Left hindlimb (tissue), 1 donor: Measurements from ENCODE around the gene SLC2A6.
A peak's percentile ranks its signal among the peaks of the same experiment; 100 is the strongest.

ENCODE experiments used
- DNase-seq: peaks from one replicate; pipeline ENCODE4 v3.0.0-alpha.2; 2018

The SLC2A6 gene

DNA sequence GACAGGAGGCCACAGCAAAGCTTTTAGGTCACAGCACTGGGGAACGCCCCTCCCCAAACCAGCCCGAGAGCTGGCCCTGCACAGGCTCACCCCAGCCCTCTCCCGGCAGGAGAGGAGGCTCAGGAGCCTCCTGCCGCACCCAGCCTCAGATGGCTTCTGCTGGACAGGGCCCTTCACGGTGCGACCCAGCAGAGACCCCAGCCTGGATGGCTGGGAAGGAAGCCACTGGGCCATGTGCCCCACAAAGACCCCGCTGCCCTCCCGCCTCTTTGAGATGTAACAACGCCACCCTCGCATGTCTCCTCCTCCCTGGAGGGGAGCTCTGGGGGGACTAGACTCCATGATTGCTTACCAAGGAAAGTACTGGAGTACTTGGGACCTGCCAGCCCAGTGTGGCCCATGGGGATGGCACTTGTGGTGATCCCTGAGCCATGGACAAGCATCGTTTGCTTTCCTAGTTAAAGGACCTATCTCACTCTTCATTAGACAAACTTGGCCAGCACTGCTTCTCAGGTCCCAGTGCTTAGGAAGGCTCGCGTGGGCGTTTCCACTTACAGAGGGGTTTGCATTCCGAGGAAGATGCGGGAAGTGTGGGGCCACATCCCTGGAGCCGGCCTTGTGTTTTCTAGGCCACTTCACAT is 36.8 kb upstream of the SLC2A6 start:
- no peak for DNase-seq

DNA sequence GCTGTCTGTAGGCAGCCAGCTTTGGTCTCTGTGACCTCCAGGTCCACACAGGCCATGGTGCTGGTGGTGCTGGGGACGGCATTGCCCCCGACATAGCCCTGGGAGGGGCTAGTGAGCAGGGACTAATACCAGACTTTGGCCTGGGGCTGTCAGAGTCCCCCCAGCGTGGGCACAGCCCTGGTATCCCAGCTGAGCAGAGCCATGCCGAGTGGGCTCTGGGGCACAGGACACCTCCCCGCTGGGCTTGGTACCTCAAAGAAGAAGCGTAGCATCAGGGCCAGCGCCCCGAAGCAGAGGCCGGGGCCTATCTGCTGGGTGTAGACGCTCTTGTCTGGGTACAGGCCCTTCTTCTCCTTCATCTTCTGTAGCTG is 36.3 kb upstream of the SLC2A6 start:
- DNase-seq, result no peak

DNA sequence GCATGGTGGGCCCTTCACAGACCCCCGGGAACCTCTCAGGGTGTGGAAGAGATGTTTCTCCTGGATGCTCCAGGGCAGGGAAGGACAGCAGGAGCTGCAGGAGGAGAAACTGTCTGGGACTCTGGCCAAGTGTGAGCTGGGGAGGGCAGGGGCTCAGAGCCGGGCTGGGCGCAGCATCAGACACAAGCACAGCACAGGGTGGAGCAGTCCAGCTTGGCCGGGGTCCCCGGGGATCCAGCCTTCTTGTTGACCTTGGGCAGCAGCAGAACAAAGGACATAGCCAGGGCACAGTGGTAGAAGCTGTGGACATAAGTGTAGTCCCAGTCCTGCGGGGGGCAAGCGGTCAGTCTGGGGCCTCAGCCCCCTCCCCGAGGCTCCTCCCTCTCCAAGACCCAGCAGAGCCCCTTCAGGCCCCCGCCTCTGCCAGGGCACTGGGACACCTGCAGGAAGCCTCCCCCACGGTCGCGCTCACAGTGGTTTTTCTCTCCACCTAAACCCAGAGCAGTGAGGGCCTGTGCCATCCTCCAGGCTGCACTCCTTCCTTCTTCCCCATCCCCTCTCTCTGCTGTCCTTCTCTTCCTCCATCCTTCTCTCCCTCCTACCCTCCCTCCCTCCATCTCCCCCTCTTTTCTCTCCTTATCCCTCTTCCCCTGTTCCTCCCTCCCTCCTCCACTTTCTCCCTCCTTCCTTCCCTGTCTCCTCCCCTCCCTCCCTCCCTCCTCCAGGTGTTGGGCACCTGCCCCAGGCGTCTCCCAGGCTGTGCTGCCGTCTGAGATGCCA is 35.8 kb upstream of the SLC2A6 start:
- DNase-seq, result peak; percentile 74

DNA sequence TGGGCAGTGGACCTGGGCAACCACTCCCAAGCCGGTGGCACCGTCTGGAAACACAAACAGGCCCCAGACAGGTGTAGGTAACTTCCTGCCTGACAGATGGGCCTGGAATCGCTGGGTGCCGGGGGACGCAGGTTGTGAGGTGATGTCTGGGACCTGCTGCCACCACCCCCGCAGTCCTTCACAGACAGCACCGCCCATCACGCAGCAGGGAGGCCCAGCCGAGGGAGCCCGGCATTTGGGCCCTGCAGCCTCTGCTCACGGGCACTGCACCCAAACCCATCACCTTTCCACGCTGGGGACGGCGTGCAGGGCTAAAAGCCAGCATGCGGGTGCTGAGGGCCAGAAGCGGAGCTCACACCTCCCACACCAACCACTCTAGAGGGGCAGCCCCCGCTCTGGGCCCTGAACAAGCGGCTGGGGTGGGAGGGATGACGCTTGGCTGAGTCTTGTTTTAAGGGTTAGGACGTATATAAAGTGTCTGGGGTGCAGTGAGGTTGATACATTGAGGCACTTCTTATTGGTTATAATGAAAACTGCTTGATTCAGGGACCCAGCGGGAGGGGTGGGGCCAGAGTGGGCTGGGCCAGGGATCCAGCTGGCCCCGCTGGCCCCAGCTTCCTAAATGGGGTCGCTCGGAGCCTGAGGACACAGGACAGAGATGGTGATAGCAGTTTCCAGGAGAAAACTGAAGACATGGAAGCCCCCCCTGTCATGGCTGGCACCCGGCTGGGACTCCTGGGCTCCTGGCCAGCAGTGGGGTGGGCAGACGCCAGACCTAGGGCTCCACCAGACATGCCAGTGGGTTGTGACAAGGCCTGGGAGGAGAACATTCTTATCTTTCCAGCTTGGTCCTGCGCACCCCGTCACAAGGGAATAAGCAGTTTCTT is 34.6 kb upstream of the SLC2A6 start:
- no peak for DNase-seq

DNA sequence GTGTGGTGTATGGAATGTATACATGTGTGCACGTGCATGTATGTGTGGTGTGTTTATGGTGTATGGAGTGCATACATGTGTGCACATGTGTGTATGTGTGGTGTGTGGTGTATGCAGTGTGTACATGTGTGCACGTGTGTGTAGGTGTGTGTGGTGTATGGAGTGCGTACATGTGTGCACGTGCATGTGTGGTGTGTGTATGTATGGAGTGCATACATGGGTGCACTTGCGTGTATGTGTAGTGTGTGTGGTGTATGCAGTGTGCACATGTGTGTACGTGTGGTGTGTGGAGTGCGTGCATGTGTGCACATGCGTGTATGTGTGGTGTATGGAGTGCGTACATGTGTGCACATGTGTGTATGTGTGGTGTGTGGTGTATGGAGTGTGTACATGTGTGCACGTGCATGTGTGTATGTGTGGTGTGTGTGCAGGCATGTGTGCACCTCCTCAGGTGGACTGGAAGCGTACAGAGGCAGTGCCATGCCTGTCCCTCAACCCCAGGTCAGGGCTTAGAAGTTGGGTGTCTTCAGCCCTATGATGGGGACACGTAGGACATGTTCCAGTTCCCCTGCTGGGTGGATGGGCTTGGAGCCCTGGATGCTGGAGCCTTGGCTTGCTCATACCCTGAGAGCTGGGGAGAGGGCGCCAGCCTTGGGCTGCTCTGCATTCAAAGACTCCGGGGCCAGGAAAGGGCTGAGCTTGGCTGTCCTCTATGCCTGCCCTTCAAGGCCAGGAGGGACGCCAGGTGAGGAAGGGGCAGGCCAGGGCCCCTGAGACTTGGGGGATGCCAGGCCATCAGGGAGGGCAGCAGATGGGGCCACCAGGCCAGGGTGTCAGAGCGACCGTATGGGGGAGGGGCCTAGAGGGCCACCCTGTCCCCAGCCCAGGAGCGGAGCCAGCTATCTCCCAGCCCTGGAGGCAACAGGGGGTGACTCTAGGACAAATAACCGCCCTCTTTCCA is 33.6 kb upstream of the SLC2A6 start:
- DNase-seq, result no peak

DNA sequence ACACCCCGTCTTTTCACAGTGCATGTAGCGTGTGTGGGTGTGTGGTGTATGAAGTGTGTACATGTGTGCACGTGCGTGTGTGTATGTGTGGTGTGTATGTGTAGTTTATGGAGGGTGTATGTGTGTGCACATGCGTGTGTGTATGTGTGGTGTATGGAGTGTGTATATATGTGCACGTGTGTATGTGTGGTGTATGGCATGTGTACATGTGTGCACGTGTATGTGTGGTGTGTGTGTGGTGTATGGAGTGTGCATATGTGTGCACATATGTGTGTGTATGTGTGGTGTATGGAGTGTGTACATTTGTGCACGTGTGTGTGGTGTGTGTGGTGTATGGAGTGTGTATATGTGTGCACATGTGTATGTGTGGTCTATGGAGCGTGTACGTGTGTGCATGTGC is 32.7 kb upstream of the SLC2A6 start:
- DNase-seq, result no peak

DNA sequence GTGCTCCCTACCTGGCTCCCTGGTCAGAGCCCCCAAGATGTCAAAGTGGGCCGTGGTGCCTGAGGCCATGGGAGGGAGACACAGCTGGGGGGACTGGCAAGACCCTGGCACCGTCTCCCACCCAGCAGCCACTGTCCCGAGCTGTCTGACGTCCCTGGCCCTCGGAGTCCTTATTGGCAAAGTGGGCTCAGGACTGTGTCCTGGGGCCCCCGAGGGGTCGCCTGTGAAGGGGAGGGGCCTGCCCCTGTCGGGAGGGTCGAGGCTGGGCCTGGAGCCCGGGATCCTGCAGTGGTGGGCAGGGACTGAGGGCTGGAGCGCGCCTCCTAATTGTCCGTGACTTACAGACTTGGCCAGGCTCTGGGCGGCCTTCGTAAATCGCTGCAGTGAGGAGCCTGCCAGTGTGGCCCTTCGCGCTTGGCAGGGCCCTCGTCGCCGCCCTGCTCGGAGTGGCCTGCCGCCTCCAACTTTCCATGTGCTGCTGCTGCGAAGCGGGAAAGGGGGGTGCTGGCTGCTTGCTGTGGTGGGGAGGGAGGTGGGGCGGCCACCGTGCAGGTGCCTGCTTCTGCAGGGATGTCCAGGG is 32.1 kb upstream of the SLC2A6 start:
- no peak for DNase-seq

DNA sequence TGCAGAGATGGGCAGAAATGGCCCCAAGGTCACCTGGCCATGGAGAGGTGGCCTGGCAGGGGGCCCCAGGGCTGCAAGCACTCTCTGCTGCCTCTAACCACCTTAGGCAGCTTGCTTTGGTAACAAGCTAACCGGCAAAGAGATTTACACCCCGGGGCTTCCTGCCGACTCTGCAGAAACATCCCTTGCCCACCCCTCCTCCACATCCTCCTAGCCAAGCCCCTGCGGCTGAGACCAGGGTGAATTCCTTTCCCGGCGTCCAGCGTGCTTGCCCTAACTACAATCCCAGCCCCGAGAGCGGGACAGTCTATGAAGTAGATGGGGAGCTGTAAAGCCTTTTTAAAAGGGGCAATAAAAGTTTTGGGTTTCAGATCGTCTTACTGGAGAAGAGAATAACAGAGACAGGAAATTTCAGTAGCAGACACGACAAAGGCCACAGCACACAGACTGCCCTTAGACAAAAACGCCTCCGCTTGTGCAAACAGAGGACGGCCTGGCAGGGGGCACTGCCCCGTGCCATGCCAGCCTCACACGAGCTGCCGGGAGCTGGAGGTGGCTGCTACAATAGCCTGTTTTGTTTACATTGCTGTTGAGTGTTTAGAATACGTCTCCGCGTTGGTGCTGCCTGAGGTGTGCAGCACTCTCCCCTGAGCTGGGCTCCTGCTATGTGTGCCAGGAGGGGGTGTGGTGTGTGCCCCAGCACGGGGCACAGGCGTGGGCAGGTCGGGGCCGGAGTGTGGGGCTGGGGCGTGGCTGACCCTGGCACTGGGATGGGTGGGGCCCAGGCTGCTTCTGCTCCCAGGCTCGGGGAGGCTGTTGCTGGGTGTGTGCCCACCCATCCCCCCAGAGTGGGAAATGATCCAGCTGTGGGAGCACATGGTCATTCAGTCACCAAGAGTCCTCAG is 30.5 kb upstream of the SLC2A6 start:
- peak; percentile 78 for DNase-seq

DNA sequence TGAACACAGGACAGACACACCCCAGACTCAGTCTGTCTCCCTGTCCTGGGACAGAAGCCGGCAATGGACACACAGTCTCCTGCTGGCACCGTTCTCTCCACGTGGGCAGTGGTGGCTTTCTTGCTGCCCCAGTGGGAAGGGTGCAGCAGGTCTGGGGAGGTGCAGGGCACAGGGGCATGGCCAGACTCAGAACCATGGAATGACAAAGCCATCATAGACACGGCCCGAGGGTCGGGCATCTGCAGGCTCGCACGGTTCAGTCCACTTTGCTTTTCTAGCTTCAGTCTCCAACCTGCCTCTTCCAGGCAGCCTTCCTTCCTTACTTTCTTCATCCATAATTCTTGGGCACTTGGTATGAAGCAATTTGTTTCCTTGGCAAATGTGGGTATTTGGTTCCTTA is 29.1 kb upstream of the SLC2A6 start:
- DNase-seq, result no peak

DNA sequence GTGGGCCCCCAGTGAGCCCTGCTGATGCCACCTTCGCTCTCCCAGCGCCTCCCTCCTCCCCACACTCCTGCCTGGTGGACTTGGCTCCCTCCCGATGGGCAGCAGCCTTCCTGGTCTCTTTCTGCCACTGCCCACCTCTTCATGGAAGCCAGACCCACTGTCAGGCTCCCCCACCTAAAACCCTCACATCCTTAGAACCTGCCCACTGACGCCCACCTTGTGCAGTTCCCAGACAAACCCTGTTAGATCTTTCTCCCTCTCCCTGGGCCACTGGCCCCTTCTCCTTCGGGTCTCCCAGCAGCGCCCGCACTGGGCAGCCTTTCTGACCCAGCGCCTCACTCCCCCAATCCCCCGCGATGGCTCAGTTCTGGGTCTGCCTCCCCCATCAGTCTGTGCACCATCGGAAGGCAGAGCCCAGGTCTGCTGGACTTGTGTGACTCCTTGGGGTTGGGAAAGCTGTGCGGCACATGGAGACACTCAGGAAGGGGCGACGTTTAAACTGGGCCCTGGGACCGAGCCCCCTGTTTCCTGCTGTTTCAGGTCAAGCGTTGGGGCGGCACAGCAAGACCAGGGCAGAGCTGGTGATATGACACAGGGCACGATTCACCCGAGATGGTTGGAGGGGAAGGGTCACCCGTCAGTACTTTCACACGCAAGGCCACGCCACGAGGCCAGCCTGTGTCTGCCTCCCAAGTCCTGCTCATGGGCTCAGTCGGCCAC is 28.5 kb upstream of the SLC2A6 start:
- DNase-seq, result no peak

DNA sequence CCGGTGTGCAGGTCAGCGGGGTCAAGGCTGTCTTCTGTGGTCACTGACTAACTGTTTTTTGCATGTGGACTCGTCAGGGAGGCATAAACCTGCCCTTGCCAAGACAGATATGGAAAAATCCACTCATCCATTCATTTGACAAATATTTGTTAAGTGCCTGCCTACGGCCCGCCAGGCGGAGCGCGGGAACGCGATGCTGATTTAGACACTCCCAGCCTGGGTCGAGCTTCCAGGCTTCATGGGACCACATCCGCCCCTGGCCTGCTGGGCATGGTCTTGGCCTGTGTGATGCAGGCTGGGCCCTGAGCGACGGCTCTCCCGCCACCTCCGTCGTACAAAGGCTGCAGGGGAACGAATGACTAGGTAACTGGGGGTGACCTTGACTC is 27.7 kb upstream of the SLC2A6 start:
- DNase-seq, result peak; percentile 71

DNA sequence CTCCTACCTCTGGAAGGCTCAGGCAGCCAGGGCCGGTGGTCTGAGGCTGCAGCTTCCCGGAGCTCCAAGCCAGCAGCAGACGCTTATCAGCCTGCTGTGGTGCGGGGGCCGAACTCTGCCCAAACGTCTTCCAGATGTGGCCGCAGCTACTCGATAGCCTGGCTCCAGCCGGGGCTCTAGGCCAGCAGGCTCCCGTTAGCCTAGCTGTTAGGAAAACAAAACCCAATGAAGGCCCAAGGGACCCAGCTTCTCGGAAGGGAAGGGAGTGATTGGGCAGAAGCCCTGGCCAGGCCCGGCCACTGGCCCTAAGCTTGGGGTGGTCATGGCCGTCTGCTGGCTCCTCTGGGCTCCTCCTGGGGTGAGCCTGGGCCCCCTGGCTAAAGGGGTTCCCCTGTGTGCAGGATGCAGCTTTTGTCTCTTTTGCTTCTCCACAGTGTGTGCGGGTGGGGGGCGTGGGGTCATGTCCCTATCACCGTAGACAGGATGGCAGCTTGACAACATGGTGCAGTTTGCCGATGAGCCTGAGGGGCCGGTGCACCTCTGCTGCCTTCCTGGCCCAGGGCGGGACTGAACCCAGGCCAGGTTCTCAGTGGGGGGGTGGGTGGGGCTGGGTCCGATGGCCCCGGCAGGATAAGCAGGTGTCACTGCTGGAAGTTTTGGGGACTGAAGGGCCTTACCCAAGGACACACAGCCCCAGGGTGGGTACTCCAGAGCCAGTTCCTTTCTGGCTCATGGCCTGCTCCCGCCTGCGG is 27.2 kb upstream of the SLC2A6 start:
- peak; percentile 79 for DNase-seq

DNA sequence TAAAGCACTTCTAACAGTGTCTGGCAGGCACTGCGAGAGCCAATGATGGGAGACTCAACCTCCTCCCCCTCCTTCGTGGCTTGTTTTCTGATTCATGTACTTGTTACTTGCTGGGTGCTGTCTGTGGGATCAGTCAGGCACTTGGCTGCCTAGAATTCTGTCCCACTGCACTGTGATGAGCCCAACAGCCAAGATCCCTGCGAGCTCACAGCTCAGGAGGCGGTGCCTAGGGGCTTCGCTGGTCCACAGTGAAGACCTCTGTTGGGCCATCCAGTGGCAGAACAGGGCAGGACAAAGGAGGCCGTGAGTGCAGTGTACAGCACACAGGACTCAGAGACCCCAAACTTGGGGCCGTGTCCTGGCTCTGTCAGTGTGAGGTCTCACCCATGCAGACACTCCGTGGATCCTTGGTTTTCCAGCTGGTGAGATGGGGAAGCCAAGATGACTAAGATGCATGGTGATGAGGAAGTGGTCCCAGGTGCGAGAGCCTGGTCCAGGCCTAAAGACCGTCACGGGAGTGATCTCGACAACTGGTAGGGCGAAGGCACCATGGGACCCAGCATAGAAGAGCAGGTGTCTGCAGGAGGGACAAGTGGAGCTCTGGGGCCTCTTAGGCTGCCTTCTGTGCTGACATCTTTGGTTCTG is 26.4 kb upstream of the SLC2A6 start:
- DNase-seq, result peak; percentile 25

DNA sequence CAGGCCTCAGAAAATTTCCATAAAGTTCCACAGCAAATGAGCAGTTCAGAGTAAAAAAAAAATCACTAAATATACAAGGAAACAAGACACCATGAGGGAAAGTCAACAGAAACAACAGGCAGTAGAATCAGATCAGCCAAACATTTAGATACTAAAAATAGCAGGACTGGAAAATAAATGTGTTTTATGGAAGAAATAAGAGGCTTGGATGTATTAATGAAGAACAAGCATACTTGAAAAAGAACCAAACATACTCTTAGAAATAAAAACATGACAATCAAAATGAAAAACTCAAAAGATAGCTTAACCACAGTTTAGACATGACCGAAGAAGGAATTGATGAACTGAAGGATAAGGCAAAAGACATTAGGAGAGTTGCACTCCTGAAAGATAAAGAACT is 23.2 kb upstream of the SLC2A6 start:
- no peak for DNase-seq

DNA sequence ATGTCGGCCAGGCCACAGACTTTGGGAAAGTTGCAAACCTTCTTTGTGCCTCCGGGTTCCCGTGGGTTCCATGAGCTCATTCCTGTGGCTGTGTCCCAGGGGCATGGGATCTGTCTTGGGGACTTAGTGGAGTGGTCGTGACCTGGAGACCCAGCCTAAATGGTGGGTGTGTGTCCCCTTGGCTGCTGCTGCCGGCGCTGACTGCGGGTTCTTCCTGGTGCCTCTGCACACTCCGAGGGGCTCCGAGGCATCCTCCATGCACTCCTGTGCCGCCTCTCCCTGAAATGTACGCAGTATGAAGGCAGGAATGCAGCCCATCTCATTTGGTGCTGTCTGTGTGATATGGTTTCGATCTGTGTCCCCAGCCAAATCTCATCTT is 21.0 kb upstream of the SLC2A6 start:
- DNase-seq, result peak; percentile 18

DNA sequence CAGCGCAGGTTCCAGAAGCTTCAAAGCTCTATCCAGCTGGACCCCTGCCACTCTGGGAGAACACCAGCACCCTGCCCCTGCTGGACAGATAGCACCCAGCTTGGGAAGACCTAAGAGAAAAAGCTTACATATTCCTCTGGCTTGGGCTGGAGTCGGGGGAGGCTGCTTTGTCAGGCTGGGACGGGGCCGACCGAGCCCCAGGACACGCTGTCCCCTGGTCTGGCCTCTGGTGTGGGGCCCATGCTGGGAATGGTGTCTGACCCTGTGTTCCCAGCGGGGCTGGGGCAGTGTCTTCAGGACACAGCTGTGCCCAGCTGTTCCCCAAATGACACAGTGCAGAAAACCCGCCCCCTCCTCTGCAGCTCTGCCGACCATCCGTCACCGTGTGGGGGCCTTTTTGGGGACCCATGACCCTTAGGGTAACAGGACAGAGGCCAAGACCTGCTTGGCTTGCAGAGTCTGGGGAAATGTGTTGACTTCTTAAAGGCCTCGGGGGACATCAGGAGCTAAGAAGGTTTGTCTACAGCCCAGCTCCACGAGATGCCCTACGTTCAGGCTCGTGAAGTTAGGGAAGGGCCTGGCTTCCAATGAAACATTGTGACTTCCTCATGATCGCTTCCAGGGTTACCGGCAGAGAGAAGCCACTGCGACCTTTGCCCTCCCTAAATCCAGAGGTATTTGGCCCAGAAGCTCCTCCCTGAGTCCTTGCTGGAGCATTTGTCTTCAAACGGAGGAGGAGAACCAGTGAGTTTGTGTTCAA is 20.4 kb upstream of the SLC2A6 start:
- peak; percentile 28 for DNase-seq

DNA sequence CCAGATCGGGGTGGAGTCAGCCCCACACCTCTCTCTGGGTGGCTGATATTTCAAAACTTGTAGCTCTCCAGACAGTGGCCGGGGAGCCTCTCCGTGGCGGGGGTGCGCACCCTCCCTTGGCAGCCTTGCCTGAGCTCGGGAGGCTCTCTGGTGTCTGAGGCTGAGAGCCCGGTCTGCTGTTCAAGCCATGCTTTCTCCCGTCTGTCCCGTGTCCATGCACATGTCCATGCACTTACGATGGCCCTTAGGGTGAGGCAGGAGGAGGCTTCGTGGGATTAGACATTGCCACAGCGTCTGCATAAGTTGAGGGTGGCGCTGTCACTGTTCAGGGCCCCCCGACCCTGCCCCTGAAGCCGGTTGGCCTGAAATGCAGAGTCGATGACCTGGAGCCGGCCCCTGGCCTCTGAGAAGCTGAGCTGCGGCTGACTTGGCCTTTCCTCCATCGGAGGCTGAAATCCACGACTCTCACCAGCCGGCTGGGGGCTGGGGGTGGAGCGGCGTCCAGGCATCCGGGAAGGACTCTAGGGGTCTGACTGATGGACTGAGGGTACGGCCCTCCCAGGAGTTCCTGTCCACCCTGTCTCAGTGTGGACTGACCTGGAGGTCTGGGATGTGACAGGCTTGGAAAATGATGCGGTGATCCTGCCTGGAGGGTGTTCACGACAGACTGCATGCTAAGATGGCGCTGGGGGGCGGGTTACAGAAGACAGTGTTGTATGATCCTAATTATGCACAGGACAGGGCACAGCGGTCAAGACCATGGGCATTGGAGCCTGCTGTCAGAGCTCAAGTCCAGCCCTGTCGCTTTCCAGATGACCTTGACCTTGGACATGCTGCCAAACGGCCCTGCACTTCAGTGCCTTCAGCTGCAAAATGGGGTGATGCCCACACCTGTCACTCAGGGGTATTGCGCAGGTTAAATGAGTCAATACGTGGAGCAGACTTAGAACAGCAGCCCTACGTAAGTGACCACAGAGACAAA is 18.3 kb upstream of the SLC2A6 start:
- peak; percentile 26 for DNase-seq
